ENCODE data around the gene UBE2D2.
A peak's percentile ranks its signal among the peaks of the same experiment; 100 is the strongest.
"Not testable (repeated sequence)": the region's sequence is repeated elsewhere in the genome, so short reads cannot be mapped to it uniquely, and the experiment has no call there.

The UBE2D2 gene

DNA sequence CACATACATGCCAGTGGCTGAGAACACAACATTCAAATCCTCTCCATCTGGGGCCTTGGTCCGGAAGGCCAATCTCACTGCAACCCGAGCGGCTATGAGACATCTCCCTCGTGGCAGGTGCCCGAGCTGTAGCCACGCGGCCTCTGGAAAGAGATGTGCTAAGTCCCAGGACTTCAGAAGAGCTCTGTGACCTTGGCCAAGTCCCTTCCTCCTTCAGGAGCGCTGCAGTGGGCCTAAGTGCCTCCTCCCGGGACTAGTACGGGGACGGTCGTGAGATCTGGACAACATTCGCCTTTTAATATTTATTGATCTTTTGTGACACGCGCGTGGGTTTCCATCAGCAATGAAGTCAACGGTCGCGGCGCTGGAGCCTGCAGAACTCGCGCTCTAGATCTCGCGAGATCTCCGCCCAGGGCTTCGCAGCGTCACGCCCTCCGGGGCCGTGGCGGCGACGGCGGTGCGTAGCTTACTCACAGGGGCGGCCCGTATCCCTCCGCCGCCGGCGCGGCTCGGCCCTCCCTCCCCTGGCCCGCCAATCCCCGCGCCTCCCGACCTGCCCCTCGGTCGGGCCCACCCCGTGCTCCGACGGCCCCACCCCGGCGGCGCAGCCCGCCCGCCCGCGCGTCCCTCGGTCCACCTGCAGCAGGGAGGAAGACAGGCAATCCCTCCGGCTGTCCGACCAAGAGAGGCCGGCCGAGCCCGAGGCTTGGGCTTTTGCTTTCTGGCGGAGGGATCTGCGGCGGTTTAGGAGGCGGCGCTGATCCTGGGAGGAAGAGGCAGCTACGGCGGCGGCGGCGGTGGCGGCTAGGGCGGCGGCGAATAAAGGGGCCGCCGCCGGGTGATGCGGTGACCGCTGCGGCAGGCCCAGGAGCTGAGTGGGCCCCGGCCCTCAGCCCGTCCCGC, at the start of gene UBE2D2:
UBE2D2 (plus strand) TSS at position 588 of the 903 bp plus-strand sequence. CDS start 453 bp downstream, outside the sequence.
- peak; percentile 89 for DNase-seq

DNA sequence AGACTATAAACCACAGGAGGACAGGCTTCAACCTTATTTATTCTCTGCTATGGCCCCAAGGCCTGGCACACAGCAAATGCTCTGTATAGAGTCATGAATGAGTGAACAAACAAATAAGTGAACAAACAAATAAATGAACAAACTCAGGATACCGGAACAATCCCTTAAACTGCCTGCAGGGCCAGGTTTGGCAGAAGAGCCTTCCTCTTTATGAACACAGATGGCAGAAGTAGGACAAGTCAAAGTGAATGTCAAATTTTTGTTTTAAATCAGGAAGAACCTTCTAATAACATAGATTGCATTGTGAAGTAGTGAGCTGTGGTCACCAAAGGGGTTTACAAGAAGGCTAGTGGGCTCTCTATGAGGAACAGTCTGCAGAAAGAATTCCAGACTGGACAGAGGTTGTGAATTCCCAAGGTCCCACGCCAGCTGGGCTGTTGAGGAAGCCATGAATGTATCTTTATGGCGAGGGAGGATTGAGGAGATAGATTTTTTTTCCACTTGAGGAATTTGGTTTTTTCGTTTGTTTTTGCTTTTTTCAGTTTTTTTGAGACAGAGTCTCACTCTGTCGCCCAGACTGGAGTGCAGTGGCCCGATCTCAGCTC, 48.3 kb upstream of the UBE2D2 start:
- no peak for DNase-seq

DNA sequence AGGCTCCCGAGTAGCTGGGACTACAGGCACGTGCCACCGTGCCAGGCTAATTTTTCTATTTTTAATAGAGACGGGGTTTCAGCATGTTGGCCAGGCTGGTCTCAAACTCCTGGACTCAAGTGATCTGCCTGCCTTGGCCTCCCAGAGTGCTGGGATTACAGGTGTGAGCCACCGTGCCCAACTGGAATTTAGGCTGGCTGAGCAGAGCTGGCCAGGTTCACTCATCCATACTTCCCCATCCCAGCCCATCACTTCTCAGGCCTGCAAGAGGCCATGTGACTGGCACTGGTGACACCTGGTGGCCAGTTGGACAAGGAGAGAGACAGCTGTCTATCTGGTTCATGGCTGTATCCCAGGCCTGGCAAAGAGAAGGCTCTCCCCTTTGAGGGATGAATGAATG, 47.7 kb upstream of the UBE2D2 start:
- DNase-seq: peak; percentile 27

DNA sequence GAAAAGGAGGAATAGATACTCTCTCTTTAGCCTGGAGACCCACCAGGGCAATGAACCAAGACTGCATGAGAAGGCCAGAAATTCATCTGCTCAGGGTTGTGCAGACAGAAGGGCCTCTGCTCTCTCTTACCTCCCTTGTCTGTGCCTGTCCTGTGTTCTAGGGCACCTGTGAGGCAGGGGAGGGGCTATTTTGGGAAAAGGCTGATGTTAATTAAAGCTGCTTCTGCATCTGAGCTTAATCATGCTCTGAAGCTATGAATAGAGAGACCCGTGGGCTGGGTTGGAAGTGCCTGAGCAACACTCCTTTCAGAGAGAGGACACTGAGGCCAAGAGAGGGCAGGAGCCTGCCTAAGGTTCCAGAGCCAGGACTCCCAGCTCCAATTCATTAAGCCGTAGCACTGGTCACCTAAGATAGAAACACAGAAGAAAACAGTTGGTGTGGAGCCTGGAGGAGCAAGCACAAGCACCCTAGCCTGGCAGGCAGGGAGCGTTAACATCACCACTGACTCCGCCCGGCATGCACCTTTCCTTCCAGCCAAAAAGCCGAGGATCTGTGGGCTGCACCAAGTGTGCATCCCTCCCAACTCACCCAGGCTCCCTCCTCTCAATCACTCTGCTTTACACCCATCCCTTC, 47.2 kb upstream of the UBE2D2 start:
- DNase-seq: no peak

DNA sequence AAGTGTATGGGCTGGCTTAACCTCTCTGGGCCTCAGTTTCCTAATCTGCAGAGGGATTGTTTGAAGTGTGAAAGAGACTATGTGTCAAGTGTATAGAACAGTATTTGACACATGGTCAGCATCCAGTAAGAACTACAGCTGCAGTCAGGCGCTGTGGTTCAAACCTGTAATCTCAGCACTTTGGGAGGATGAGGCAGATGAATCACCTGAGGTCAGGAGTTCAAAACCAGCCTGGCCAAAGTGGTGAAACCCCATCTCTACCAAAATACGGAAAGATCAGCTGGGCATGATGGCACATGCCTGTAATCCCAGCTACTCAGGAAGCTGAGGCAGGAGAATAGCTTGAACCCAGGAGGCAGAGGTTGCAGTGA, 46.7 kb upstream of the UBE2D2 start:
- no peak for DNase-seq

DNA sequence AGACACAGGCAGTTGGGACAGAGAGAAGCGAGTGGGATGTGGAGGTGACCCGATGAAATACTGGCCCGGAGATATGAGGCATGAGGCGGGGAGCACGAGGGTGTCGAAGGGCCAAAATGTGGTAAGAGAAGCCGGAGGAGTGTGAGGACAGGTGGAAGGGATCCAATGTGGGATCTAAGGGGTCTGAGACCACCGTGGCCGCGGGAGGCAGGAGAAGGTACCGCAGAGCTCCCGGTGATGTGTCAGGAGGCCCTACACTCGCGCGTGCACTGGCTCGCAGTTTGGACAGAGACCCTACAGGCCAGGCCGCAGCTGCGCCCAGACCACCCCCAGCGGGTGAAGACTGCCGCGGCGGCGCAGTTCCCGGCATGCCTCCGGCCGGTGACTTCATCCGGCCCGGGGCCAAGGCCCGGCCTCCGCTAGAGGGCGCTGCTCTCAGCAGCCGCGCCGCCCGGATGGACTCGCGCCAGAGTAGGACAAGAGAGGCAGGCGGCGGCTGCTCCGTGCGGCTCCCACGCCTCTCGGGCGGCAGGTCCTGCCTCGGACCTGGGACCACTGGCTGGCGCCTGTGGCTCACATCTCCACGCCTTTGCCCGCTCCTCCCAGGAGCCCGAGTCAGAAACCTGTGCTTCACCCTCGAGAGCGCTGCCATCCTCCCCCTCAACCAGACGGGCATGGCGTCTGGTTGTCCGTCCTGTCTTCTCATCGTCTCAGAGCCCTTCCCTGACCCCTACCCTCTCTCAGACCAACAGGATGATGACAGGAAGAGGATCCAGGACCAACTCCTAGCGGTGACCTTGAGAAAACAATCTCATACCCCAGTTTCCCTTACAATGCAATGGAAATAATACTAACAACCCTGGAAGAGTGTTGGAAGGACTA, 43.2 kb upstream of the UBE2D2 start:
- DNase-seq: peak; percentile 73

DNA sequence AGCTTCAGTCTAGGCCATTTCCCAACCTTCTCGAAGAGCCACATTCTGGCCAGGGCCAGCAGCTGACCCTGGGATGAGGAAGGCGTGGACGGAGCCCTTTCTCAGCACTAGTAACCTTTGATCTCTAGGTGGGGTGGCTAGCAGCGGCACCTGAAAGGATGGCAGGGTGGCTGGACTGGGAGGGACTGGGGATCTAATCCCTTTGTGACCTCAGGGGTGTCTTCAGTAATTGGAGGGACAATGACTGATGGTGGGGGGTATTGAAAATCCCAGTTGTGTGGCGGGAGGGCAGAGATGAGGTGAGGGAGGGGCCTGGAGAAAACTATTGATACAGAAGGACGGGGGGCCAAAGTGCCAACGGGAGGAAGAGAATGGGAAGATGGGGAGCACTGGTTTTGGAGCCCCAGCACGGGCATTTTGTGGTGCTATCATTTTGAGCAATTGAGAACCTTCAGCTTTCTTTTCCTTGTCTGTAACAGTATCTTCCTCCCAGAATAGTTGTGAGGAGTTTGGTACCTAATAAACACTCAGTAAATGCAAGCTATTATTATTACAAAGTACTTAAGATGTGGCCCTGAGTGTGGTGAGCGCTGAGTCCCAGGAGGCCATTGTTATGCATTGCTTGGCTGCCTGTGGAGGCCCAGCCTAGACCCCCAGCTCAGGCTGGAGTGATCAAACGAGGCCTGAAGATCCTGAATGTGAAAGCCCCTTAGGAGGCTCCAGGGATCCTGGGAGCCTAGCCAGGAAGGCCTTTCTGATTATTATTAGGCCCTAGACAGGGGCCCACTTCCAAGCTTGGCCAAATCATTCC, 37.3 kb upstream of the UBE2D2 start:
- DNase-seq: no peak

DNA sequence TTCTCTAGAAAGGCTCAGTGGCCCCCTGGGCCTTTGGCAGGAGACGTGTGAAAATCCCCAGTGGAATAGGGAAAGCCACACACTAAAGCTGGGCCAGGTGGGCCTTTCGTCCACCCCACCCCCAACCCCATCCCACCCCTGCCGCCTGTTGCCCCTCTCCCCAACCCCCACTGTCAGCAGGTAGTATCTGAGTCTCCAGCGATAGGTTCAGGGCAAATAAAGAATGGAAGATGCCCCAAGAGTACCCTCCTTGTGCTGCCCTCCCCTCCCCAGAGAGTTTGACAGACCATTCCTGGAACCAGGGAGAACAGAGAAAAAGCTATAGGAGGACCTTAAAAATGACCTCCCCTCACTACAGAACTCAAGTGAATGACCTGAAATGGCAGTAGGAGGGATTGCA, 36.7 kb upstream of the UBE2D2 start:
- no peak for DNase-seq

DNA sequence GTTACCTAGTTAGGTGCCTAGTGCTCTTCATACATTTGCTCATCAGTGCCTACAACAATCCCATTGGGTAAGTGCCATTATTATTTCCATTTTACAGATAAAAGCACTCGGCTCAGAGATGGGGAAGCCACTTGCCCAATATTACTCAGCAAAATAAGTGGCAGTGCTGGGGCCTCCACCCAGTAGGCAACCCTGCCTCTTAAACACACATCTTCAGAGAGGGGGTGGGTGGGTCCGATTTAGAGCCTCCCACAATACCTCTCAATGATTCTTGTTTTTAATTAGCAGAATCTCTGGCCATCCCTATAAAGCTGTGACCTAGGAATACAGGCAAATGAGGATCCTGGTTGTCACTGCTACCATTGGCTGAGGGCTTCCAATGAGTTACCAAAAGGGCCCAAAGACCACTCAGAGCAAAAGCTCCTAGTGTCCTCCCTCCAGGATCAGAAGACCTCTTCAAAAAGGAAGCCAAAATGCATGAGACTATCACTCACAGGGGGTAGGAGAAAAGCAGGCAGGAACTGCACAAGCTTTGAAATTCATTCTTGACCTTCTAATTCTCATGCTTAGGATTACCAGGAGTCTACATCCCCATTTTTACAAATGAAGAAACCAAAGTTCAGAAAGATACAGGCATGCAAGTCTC, 36.1 kb upstream of the UBE2D2 start:
- DNase-seq: no peak

DNA sequence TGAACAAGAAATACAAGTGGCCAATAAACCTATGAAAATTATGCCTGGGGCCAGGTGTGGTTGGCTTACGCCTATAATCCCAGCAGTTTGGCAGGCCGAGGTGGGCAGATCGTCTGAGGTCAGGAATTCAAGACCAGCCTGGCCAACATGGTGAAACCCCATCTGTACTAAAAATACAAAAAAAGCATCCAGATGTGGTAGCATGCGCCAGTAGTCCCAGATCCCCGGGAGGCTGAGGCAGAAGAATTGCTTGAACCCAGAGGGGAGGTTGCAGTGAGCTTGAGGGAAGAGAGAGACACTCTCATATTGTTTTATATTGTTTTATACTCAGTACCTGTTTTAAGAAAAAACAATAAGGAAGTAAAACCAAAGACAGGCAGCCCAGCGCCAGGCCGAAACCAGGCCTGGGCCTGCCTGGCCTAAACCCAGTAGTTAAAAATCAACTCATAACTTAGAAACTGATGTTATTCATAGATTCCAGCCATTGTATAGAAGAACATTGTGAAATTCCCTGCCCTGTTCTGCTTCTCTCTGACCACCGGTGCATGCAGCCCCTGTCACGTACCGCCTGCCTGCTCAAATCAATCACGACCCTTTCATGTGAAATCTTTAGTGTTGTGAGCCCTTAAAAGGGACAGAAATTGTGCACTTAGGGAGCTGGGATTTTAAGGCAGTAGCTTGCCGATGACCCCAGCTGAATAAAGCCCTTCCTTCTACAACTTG, 35.4 kb upstream of the UBE2D2 start:
- not testable (repeated sequence) for DNase-seq

DNA sequence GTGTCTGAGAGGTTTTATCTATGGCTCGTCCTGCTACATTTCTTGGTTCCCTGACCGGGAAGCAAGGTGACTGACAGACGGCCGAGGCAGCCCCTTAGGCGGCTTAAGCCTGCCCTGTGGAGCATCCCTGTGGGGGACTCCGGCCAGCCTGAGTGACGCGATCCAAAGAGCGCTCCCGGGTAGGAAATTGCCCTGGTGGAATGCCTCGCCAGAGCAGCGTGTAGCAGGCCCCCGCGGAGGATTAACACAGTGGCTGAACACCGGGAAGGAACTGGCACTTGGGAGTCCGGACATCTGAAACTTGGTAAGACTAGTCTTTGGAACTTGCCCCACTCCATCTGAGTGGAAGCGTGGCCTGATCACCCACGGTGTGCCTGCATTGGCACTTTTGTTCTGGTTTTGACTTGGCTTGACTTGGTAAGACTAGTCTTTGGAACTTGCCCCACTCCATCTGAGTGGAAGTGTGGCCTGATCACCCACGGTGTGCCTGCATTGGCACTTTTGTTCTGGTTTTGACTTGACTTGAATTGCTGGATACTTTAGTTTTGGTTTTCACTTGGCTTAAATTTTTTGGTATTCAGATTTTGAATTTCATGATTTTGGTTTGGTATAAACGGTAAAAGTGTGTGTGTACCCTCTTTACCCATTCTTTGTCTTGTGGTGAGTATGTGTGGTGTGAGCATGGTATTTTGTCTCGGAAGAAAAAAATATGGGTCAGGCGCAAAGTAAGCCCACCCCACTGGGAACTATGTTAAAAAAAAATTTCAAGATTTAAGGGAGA, 34.6 kb upstream of the UBE2D2 start:
- not testable (repeated sequence) for DNase-seq

DNA sequence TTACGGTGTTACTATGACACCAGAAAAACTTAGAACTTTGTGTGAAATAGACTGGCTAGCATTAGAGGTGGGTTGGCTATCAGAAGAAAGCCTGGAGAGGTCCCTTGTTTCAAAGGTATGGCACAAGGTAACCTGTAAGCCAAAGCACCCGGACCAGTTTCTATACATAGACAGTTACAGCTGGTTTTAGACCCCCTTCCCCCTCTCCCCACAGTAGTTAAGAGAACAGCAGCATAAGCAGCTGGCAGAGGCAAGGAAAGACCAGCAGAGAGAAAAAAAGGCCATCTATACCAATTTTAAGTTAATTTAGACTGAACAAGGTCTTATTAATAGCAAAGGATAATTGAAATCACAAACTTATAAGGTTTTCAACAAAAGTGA, 34.1 kb upstream of the UBE2D2 start:
- not testable (repeated sequence) for DNase-seq

DNA sequence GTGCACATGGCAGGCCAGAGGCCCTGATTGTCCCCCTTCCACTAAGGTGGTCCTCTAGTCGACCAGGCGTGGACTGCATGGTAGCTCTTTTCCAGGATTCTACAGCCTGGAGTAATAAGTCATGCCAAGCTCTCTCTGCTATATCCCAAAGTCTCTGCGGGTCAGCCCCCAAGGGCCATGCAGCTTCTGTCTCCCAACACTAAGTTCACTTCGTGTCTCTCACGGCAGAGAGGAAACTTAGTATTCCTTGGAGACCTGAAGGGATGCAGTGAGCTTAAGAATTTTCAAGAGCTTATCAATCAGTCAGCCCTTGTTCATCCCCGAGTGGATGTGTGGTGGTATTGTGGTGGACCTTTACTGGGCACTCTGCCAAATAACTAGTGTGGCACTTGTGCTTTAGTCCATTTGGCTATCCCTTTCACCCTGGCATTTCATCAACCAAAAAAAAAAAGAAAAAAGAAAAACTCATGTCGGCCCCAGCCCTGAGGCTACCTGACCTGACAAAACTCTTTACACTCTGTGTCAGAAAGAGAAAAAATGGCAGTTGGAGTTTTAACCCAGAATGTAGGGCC, 33.2 kb upstream of the UBE2D2 start:
- DNase-seq: not testable (repeated sequence)

DNA sequence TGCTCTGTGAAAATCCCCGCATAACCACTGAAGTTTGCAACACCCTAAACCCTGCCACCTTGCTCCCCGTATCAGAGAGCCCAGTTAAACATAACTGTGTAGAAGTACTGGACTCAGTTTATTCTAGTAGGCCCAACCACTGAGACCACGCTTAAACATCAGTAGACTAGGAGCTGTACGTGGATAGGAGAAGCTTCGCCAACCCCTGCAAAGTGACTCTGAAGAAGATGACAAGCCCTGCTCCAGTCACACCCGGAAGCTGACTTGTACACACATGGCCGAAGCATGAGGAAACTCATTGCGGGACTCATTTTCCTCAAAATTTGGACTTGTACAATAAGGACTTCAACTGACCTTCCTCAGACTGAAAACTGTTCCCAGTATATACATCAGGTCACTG, 32.4 kb upstream of the UBE2D2 start:
- not testable (repeated sequence) for DNase-seq

DNA sequence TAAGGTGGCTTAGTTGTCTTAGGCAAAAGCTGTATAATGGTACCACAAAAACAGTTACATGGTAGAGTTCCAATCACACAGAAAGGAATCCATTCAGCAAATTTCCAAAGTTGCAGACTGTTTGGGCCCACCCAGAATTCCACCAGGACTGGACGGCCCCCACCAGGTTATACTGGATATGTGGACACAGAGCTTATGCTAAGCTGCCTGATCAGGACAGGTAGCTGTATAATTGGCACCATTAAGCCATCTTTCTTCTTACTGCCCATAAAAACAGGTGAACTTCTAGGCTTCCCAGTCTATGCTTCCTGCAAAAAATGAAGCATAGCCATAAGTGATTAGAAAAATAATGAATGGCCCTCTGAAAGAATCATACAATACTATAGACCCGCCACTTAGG, 31.1 kb upstream of the UBE2D2 start:
- not testable (repeated sequence) for DNase-seq

DNA sequence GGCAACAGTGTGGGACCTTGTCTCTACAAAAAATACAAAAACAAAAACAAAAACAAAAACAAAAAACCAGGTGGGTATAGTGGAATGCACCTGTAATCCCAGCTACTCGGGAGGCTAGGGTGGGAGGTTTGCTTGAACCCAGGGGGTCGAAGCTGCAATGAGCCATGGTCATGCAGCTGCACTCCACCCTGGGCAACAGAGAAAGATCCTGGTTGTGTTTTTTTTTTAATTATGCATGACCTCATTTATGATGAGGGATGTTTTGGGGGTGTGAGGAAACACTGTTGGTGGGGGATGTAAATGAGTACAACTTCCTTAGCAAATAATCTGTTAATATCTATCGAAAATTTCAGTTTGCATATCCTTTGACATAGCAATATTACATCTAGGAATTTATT, 29.4 kb upstream of the UBE2D2 start:
- no peak for DNase-seq

DNA sequence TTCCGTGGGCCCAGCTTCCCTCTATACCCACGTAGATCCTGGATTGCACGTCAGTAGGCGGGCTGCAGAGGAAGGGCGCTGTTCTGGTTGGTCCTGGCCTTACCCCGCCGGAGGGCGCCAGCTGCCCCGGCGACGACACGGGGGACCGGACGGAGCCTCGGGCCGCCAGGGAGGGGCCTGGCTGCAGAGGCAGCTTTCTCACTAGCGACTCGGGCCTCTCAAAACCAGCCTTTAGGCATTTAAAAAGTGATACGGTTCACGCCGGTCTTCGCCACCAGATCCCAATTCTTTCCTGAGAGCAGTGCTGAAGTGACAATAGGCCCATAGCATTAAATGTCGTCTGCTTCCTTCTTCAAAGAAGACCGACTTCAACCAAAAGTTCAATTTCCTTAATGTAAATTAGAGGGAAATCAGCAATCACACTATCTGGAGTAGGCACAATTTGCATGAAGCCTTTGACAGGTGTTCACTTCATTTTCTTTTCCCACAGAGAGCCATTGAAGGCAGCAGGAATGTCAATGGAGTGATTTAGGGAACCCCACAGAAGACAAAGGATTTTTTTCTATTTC, 17.6 kb upstream of the UBE2D2 start:
- DNase-seq: no peak

DNA sequence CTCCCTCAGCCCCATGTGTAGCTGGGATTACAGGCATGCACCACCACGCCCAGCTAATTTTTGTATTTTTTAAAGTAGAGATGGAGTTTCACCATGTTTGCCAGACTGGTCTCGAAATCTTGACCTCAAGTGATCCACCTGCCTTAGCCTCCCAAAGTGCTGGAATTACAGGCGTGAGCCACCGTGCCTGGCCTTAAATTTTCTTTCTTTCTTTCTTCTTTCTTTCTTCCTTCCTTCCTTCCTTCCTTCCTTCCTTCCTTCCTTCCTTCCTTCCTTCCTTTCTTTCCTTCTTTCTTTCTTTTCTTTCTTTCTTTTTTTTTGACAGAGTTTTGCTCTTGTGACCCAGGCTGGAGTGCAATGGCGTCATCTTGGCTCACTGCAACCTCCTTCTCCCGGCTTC, 14.5 kb upstream of the UBE2D2 start:
- not testable (repeated sequence) for DNase-seq
